Measurements from ENCODE around the gene GCNT2. TPM values are rescaled to one million over a fixed set of nuclear protein-coding genes. Genes with fewer than 3 reads are reported as not detected.

Gene GCNT2
- total and polyA plus RNA-seq, 2 of the 8 experiments (the other 6 are each of a cell fraction or from before 2014, with no cell fraction given): 19.3 to 52.5 TPM

GRCh38 chr6:10626154-10626741 lies 105.1 kb downstream of the GCNT2 start:
- peaks cover 0 to 2% of the 10 kb centered on the region in 2 experiments; a peak in 1 of 4 replicates for H3K79me2 ChIP-seq (ENCODE audit: control insufficient read depth in 1 of 2, insufficient read depth in 2 of 2, low read length in 2 of 2)
- no peak overlapping the region for H2BK20ac ChIP-seq (ENCODE audit: low read length)
- H2BK12ac ChIP-seq (ENCODE audit: low read depth, low read length): no peak overlapping the region
- no peak overlapping the region for H3K4me2 ChIP-seq (ENCODE audit: insufficient read depth in 1 of 2, low read depth in 2 of 2, low read length in 2 of 2)
- H3K56ac ChIP-seq (replicated peaks; ENCODE audit: insufficient read length, low read depth, low read length): no peak overlapping the region
- H4K20me1 ChIP-seq (replicated peaks in 1 of 2; ENCODE audit: control insufficient read depth in 1 of 2, insufficient read depth in 2 of 2, low read length in 2 of 2): no peaks in the 10 kb centered on the region
- H3K18ac ChIP-seq (ENCODE audit: extremely low read depth, low read length): no peak overlapping the region
- no peak overlapping the region for H4K91ac ChIP-seq (replicated peaks; ENCODE audit: insufficient read length, low read length)
- no peak overlapping the region for H2BK15ac ChIP-seq (ENCODE audit: low read length)
- no peak for DNase-seq (ENCODE audit: low read depth in 1 of 2, low spot score in 2 of 2)
- no peaks in the 10 kb centered on the region for H3K9me3 ChIP-seq (ENCODE audit: insufficient read depth in 2 of 2, low read depth in 1 of 2, low read length in 1 of 2)
- ChIA-PET CTCF (ENCODE audit: partially characterized antibody) (interaction anchor here (1.0 to 1.6 kb wide), 2 partner anchors 13 to 116 kb away, joined by 3 to 7 read pairs; no protein-coding TSS in a partner anchor), POLR2A (ENCODE audit: partially characterized antibody) (interaction anchor here (1.3 to 1.4 kb wide), 2 partner anchors 13 to 34 kb away, joined by 3 to 4 read pairs; no protein-coding TSS in a partner anchor)
- 88% methylated on average over 9 of the region's 9 CpGs; no CpG with 5 or more reads in 1 of the 2 experiments for WGBS, 2 experiments (ENCODE audit: extremely low coverage in 1 of 2, insufficient coverage in 1 of 2, insufficient read length in 1 of 2, insufficient replicate concordance in 2 of 2, low coverage in 1 of 2, low lambda C conversion rate in 2 of 2, missing lambda C conversion rate in 1 of 2)
- H3K79me1 ChIP-seq (ENCODE audit: low read depth, low read length): no peaks in the 10 kb centered on the region
- no peak overlapping the region for H3K14ac ChIP-seq (ENCODE audit: insufficient read length)
- no peak overlapping the region for H4K5ac ChIP-seq (ENCODE audit: insufficient read length, low read depth, low read length)
- no peak overlapping the region for H3K23ac ChIP-seq (ENCODE audit: insufficient read length)
- H3K4me1 ChIP-seq (replicated peaks in 1 of 4; ENCODE audit: control insufficient read depth in 3 of 4, insufficient read depth in 4 of 4, low read length in 3 of 4): no peaks in the 10 kb centered on the region
- H3K9ac ChIP-seq (replicated peaks in 1 of 4; ENCODE audit: extremely low read depth in 1 of 4, low read depth in 3 of 4, low read length in 3 of 4): no peak overlapping the region
- no peaks in the 10 kb centered on the region for H3K23me2 ChIP-seq (ENCODE audit: low read depth, low read length)
- no peak overlapping the region for H3K4me3 ChIP-seq (ENCODE audit: extremely low read depth in 1 of 4, insufficient read depth in 2 of 4, low read depth in 3 of 4, low read length in 4 of 4)
- no peak overlapping the region for H3K27ac ChIP-seq (ENCODE audit: low read depth, low read length)
- no peak overlapping the region for H3K4ac ChIP-seq (replicated peaks; ENCODE audit: insufficient read length, low read depth, low read length)
- peaks cover 6 to 66% (median 40%) of the 10 kb centered on the region in 4 experiments; a peak in 7 of 8 replicates for H3K36me3 ChIP-seq (ENCODE audit: control insufficient read depth in 2 of 4, insufficient read depth in 4 of 4, low read length in 3 of 4)
- FAIRE-seq: no peak
- no peaks in the 10 kb centered on the region for H3K27me3 ChIP-seq (replicated peaks in 1 of 4; ENCODE audit: control insufficient read depth in 3 of 4, extremely low read depth in 1 of 4, insufficient read depth in 3 of 4, low read length in 3 of 4)
- H2BK5ac ChIP-seq (ENCODE audit: low read depth, low read length): no peak overlapping the region
- H2AFZ ChIP-seq (ENCODE audit: low read length): no peak overlapping the region
- H2AK5ac ChIP-seq (ENCODE audit: low read depth, low read length): no peak overlapping the region
- no peak overlapping the region for H2BK120ac ChIP-seq (replicated peaks; ENCODE audit: low read depth, low read length)
- no peak overlapping the region for H4K8ac ChIP-seq (ENCODE audit: extremely low read depth, insufficient read depth, low read length)
- TF ChIP-seq RAD21 (IDR thresholded peaks at IDR 0.05 in 1 of 2, conservative IDR thresholded peaks at IDR 0.05 in 1 of 2; ENCODE audit: low read depth in 2 of 2, low read length in 2 of 2) (no peak), RFX5 (IDR thresholded peaks at IDR 0.05; ENCODE audit: borderline replicate concordance, low read depth, low read length) (no peak), PHF8 (conservative IDR thresholded peaks at IDR 0.05; ENCODE audit: low read depth, low read length) (no peak), RBBP5 (IDR thresholded peaks at IDR 0.05; ENCODE audit: borderline replicate concordance, low read depth, low read length) (no peak), SP1 (IDR thresholded peaks at IDR 0.05; ENCODE audit: low read depth, low read length) (no peak), SUZ12 (IDR thresholded peaks at IDR 0.05; ENCODE audit: low read length) (no peak), TCF12 (IDR thresholded peaks at IDR 0.05; ENCODE audit: low read depth, low read length) (no peak), CREB1 (IDR thresholded peaks at IDR 0.05) (no peak), CTCF (IDR thresholded peaks at IDR 0.05; ENCODE audit: control extremely low read depth in 1 of 3, insufficient read depth in 1 of 3, low read depth in 1 of 3, low read length in 3 of 3) (no peak)
